ENCODE results near the gene RNF182.

DNA sequence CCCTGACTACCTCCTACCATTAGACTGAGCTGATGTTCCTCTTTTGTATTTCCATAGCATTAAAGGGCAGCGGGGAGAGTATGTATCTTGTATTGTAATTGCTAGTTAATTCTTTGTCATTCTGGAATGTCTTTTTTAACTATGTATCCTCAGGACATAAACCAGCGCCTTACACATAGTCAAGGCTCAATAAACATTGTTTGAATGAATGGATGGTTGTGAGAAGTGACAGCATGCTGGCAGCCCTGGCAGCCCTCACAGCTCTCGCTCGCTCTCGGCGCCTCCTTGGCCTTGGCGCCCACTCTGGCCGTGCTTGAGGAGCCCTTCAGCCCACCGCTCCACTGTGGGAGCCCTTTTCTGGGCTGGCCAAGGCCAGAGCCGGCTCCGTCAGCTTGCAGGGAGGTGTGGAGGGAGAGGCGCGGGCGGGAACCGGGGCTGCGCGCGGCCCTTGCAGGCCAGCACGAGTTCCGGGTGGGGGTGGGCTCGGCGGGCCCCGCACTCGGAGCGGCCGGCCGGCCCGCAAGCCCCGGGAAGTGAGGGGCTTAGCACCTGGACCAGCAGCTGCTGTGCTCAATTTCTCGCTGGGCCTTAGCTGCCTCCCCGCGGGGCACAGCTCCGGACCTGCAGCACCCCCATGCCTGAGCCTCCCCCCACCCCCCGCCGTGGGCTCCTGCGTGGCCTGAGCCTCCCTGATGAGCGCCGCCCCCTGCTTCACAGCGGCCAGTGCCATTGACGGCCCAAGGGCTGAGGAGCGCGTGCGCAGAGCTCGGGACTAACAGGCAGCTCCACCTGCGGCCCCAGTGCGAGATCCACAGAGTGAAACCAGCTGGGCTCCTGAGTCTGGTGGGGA lies 93.1 kb downstream of the RNF182 start:
- TF ChIP-seq, protein P1, sequence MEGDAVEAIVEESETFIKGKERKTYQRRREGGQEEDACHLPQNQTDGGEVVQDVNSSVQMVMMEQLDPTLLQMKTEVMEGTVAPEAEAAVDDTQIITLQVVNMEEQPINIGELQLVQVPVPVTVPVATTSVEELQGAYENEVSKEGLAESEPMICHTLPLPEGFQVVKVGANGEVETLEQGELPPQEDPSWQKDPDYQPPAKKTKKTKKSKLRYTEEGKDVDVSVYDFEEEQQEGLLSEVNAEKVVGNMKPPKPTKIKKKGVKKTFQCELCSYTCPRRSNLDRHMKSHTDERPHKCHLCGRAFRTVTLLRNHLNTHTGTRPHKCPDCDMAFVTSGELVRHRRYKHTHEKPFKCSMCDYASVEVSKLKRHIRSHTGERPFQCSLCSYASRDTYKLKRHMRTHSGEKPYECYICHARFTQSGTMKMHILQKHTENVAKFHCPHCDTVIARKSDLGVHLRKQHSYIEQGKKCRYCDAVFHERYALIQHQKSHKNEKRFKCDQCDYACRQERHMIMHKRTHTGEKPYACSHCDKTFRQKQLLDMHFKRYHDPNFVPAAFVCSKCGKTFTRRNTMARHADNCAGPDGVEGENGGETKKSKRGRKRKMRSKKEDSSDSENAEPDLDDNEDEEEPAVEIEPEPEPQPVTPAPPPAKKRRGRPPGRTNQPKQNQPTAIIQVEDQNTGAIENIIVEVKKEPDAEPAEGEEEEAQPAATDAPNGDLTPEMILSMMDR (IDR thresholded peaks at IDR 0.05): no peak
- TF ChIP-seq POLR2A (IDR thresholded peaks at IDR 0.05): no peak

Measured in lower leg skin (tissue), 3 donors.